ENCODE measurements around the gene CCNJL.

Gene CCNJL

DNA sequence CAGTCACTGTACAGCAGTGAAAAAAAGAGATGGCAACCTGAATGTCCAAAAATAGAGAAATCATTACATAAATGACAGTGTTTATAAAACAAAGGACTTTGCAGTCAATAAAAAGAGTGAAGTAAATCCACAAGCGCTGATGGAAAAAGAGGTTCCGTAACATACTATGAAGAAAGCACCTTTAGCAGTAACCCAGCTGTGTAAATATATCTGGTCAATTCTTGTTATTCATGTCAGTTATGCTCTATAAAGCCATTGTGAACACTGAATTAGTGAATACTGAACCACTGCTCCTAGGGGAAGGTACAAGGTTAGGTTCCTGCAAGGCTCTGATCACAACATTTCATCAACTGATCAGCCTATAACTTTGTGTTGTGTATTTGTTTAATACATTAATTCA is 39.5 kb downstream of the CCNJL start:
- H3K4me1 ChIP-seq = peaks cover 28% of the 10 kb centered on the region
- H3K27me3 ChIP-seq = no peaks in the 10 kb centered on the region
- H3K9me3 ChIP-seq = no peaks in the 10 kb centered on the region
- TF ChIP-seq, protein P1, sequence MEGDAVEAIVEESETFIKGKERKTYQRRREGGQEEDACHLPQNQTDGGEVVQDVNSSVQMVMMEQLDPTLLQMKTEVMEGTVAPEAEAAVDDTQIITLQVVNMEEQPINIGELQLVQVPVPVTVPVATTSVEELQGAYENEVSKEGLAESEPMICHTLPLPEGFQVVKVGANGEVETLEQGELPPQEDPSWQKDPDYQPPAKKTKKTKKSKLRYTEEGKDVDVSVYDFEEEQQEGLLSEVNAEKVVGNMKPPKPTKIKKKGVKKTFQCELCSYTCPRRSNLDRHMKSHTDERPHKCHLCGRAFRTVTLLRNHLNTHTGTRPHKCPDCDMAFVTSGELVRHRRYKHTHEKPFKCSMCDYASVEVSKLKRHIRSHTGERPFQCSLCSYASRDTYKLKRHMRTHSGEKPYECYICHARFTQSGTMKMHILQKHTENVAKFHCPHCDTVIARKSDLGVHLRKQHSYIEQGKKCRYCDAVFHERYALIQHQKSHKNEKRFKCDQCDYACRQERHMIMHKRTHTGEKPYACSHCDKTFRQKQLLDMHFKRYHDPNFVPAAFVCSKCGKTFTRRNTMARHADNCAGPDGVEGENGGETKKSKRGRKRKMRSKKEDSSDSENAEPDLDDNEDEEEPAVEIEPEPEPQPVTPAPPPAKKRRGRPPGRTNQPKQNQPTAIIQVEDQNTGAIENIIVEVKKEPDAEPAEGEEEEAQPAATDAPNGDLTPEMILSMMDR (IDR thresholded peaks at IDR 0.05; ENCODE audit: low read depth, low read length) = no peak
- DNase-seq = no peak
- no peak overlapping the region for H3K4me3 ChIP-seq (ENCODE audit: low read depth, low read length)
- H3K36me3 ChIP-seq = no peaks in the 10 kb centered on the region

DNA sequence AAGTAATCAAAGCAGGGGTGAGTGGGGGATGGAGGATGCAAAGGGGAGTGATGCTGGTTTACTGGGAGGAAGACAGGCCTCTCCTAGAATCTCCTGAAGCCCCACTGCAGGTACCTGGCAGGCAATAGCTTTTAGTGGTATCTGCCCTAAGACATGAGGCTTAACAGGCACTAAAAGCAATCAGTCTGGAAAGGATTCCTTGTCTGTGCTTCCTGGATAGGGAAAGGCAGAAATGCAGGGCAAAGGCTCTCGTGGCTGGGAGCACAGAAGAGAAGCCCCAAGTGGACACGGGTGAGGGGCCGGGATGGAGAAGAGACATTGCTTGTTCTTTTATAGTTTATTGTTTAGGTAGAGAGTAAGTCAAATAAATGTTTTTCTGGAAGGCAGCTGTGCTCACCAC is 40.1 kb downstream of the CCNJL start:
- Histone ChIP-seq H3K36me3 (no peaks in the 10 kb centered on the region), H3K4me3 (ENCODE audit: low read depth, low read length) (no peak overlapping the region), H3K27me3 (no peaks in the 10 kb centered on the region), H3K4me1 (peaks cover 28% of the 10 kb centered on the region), H3K9me3 (no peaks in the 10 kb centered on the region)
- no peak for DNase-seq
- TF ChIP-seq, protein P1 (IDR thresholded peaks at IDR 0.05; ENCODE audit: low read depth, low read length) = no peak

DNA sequence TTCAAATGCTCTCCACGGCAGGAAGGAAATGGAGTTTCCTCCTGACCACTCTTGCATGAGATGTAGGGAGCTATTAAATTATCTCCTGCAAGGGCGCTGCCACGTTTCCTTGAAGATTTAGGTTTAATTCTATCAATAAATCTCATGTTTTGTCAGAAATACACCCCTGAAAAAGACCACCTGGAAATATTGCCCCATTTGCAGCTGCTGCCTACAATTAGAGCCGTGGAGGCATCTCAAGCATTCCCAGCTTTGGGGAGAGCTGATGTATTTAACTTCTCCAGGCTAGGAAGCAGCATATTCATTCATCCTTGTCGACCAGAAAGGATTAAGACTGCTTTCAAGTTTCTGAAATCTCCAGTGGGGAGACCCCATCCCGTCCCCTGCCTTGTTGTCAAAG is 40.5 kb downstream of the CCNJL start:
- Histone ChIP-seq H3K36me3 (no peaks in the 10 kb centered on the region), H3K4me3 (ENCODE audit: low read depth, low read length) (no peak overlapping the region), H3K4me1 (peaks cover 33% of the 10 kb centered on the region), H3K9me3 (no peaks in the 10 kb centered on the region), H3K27me3 (no peaks in the 10 kb centered on the region)
- DNase-seq = no peak
- TF ChIP-seq, protein P1 (IDR thresholded peaks at IDR 0.05; ENCODE audit: low read depth, low read length) = no peak

DNA sequence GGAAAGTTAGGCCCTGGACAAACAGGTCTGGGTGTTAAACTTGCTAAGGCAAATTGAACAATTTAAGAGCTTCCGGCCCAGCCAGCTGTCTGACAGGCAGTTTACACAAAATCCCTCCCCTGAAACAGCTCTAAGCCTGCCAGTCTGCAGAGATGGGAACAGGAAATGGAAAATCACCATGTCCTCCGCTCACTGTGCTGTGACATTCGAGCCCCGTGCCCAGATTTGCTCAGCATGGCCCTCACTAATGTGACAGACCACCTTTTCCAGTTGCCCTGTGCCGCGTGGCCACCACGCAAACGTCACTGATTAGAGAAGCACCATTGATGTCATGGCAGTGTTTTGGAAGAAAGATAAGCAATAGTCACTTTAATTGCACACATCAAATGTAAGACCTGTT is 41.0 kb downstream of the CCNJL start:
- no peaks in the 10 kb centered on the region for H3K36me3 ChIP-seq
- no peaks in the 10 kb centered on the region for H3K9me3 ChIP-seq
- TF ChIP-seq, protein P1 (IDR thresholded peaks at IDR 0.05; ENCODE audit: low read depth, low read length) = no peak
- H3K4me3 ChIP-seq (ENCODE audit: low read depth, low read length) = no peak overlapping the region
- DNase-seq = peak; percentile 47
- H3K4me1 ChIP-seq = peaks cover 35% of the 10 kb centered on the region
- H3K27me3 ChIP-seq = no peaks in the 10 kb centered on the region

DNA sequence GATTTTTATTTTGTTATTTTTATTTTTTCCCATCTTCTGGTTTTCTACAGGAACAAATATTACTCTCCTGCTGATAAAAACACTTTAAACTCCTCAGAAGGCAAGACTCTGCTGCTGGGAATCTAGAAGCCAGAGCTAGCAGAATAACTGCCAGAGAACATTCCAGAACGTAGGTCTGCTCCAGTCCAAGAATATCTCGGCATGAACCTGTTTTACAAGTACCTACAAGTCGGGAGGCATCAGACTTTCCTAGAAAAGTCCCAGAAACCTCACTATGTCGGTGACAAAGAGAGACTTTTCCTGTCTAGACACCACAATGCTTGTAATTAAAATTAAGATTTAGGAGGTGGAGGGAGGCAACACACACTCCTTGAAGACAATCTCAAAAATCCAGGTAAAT is 41.7 kb downstream of the CCNJL start:
- no peak overlapping the region for H3K4me3 ChIP-seq (ENCODE audit: low read depth, low read length)

DNA sequence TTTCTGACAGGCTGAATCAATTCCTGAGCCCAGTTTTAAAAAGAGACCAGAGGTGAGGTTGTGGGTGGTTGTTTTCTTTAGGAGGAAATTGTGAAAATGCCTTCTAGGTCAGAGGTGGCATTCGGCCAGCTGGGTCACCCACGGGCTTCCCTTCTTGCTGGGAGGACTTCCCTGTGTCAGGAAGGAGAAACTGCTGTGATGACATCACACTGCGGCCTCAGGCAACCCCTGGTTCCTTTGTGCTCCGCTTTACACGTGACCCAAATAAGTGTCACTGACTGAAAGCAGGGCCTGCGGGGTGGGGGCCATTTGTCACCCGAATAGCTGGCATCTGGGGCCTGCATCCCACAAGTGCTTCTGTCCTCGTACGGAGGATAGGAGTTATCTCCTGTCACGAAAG is 43.3 kb downstream of the CCNJL start:
- Histone ChIP-seq H3K36me3 (no peaks in the 10 kb centered on the region), H3K27me3 (no peaks in the 10 kb centered on the region), H3K4me3 (ENCODE audit: low read depth, low read length) (no peak overlapping the region), H3K9me3 (no peaks in the 10 kb centered on the region), H3K4me1 (peaks cover 36% of the 10 kb centered on the region)
- TF ChIP-seq, protein P1 (IDR thresholded peaks at IDR 0.05; ENCODE audit: low read depth, low read length) = no peak
- DNase-seq = peak; percentile 49

More for the DNA sequence above, 41.7 kb downstream of the CCNJL start:
- H3K9me3 ChIP-seq = no peaks in the 10 kb centered on the region
- peaks cover 35% of the 10 kb centered on the region for H3K4me1 ChIP-seq
- no peak for DNase-seq
- TF ChIP-seq, protein P1 (IDR thresholded peaks at IDR 0.05; ENCODE audit: low read depth, low read length) = no peak
- H3K27me3 ChIP-seq = no peaks in the 10 kb centered on the region
- no peaks in the 10 kb centered on the region for H3K36me3 ChIP-seq
